HG03432 (cell line): ENCODE measurements around the gene TBC1D5.

Experiments
- ATAC-seq: cut with Tn5 transposase; IDR thresholded peaks from one replicate; pipeline ENCODE4 v1.9.1; 2021; ENCODE audit warnings: mild to moderate bottlenecking, moderate library complexity; ENCODE audit not compliant: unreplicated experiment

Gene TBC1D5

DNA sequence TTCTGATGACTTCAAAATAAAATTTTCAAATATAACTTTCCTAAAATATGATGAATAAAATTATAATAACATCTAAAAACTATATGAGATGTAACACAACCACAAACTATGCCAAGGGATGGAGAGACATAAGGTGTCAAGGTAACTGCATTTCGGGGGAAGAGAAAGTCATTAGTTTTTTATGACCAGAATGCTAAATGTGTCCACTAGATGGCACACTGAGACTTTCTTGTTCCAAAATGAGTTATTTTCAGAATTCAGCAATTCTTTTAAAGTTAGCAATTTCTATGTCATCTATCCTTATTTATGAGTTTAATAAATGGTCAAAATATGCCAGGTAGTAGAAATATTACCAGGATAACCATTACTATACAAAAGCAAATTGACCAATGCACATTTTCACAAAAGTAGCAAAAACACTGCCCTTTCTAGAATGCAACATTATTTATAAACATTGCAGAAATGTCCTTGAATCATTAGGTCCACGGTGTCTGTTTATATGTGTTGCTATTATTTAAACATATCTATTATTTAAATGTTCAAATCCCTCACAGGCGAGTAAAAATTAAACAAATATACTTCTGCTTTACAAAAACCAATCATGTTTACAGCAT lies 483.5 kb downstream of the TBC1D5 start:
- ATAC-seq = no peak

DNA sequence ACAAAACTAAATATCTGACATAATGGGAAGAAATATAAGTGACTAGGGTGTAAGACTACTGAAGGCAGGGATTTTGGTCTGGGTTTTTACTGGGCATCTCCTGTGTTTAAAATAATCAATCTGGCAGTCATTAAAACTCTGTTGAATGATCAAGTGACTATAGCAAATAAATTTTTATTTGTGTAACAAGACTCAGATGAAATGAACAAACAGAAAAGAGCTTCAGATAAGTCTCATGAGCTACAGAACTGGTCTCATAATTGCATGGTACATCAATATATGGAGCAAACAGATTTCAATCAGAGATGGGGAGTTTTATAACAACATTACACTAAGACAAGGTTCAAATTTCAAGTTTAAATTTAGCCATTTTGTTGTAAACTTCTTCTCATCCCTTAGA lies 485.2 kb downstream of the TBC1D5 start:
- no peak for ATAC-seq

DNA sequence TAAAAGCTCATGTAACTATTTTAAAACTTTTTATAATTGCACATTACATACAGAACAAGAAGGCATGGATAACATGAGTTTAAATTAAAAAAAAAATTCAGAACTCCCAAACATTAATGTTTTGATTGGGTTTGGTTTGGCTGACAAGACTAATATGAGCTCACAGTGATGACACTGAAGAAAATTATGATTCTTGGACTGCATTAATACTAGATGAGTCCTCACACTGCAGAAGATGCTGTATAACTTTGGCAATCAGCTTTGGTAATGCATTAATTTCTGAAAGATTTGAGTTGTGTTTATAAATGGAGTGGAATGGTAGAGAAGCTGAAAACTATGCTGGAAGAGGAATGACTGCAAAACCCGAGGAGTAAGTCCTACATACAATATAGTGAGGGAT lies 498.8 kb downstream of the TBC1D5 start:
- no peak for ATAC-seq

DNA sequence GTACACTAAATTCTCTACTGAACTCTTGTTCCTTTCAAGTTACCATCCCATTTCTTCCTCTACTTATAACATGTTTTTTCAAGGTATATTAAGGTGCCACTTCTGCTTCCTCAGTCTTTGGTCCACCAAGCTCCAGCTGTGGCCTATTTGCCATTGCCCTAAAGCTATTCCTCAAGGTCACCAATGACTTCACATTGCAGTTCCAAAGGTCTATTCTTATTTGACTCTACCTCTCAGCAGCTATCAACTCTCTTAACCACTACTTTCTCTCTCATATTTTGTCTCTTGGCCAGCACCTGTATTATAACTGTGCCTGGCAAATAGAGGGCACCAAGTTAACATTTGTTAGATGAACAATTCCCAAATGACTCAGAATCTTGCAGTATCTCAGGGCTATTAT lies 503.0 kb downstream of the TBC1D5 start:
- no peak for ATAC-seq

DNA sequence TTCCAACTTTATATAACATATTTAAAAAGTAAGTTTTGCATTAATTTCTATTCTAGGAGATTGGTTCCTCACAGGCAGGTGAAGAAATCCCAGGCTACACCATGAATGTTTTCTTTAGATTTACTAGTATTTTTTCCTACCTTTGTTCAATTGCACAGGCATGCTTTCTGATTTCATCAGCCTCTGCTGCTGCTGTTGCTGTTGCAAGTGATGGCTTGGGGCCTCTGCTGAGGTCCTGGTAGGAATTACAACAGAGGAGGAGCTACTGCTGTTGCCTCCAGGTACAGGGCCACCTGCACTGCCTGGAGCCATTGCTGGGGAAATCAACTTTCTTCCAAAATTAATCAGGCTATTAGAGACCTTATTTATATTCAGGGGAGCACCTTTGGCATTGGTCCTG lies 504.4 kb downstream of the TBC1D5 start:
- ATAC-seq = no peak

DNA sequence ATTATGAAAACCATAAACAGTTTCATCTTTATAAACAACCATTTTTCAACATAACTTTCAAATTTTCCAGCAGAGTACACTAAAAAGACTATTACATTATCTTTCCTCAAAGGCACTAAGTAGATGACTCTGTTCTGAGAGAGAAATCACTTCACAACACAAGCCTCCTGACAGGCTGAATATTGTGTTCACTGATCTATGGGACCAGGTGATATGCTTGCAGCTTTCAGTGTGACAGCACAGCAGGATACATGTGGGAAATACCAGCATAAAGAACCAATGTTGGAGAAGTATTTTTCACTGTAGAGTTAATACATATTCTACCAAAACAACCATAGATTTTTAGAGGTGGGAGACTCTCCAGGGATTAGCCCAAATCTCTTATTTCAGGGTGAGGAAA lies 507.1 kb downstream of the TBC1D5 start:
- no peak for ATAC-seq

DNA sequence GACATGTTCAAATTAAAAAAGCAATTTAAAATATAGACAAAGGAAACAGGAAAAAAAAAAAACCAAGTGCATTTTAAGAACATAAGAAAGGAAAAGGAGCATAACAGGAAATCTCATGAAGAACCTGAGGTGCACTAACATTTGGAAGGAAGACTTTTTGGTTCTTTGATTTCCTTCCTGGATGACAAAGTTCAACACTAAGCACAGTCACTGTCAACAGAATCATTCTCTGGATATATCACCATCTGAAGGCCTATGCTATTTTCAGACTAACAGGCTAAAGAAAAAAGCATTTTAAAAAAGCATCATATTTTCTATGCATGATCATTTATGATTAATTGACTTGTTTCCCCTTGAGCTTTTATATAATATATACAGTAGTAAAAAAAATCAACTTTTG lies 508.0 kb downstream of the TBC1D5 start:
- no peak for ATAC-seq

DNA sequence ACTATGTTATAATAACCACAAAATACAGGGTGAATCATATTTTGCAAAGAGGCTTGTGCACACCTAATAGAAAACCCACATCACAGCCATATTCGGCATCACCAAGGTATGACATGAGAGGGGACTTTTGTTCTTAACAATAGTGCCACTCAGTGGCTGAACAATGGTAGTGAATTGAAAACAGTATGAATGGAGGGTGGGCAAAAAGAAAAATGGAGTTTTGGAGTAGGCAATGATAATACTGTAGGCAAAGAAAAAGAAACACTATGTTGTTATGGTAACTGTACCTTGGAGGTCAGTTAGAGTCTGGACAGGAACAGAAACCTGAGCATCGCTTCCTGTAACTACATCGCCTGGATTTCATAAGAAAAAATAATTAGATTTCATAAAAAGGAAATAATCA lies 509.0 kb downstream of the TBC1D5 start:
- peak; percentile 92 for ATAC-seq

DNA sequence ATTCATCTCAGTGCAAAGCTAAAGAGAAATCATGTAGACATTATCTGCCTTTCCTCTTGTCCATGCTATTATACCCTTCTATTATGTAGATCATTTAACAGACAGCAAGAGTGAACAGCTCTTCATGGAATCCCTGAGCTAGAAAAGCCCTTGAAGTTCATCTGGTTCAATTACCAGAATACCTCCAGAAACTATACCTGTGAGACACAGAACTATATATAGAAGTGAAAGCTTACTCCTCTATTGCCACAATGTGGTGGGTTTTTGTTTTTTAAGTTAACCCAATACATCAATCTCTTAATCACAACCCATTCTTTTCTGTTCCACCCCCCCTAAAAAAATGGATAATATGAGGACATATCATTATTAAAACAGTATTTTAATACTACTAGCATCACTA lies 510.0 kb downstream of the TBC1D5 start:
- no peak for ATAC-seq

DNA sequence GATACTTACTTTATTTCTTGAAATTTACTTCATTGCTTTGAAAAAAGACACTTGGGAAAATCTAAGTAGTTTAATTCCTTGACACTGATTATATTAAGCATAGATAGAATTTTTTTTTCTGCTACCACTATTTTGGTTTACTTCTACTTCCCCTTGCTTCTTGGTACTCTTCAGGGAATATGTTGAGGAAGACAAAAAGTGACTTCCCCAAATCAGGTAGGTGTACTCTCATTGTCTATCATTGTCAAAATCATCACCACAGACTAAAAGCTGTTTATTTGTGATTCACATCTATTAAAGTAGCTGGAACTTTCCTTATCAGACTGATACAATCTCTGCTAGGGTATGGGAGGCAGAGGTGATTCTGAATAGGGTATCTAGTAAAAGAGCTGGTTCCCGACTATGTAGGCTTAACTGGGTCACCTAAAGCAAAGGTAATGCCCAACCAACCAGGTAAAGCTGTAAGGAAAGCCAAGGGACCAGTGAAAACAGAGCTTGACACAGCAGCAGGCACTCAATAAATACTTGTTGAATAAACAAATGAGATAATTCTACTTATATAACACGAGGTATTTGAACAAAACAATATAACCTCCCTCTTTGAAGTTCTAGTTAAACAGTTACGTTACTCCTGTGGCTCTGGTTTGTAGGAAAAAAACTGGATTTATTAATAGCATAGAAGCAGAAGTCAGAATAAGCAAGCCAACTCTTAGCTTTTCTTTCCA lies 510.7 kb downstream of the TBC1D5 start:
- ATAC-seq = no peak

DNA sequence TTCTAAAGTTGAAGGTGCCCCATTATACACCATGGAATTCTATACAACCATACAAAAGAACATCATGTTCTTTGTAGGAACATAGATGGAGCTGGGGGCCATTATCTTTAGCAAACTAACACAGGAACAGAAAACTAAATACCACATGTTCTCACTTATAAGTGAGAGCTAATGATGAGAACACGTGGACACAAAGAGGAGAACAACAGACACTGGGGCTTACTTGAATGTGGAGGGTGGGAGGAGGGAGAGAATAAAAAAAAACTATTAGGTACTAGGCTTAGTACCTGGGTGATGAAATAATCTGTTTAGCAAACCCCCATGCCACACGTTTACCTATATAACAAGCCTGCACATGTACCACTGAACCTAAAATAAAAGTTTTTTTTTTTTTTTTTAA lies 515.0 kb downstream of the TBC1D5 start:
- no peak for ATAC-seq

DNA sequence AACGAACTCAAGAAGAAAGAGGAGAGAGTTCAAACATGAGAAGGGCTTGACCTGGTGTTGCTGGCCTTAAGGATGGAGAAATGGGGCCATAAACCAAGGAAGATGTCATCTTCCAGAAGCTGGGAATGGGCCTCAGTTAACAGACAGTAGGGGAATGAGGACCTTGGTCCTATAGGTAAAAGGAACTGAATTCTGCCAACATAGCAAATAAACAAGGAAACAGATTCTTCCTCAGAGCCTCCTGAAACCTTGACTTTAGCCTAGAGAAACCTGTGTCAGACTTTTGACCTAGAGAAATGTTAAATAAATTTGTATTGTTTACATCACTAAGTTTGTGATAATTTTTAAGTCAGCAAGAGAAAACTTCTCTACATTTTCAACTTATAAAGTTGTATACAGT lies 520.9 kb downstream of the TBC1D5 start:
- ATAC-seq = no peak

DNA sequence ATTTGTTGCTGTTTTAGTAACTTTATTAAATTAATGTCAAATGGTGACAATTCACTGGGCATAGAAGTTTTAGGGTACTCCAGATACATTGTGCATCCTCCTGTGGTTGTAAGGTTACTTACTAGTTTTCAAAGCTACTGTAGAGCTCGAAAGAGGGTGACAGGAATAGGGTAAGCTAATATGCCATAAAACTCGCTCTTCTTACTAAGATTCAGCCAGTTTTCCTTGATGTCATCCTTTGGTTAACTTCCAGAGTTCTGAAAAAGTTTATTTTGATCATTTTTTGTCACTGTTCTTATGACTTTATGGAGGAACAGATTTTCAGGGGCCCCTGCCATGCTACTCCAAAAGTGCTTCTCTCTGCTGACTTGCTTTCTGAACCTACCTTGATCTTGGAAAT lies 522.8 kb downstream of the TBC1D5 start:
- no peak for ATAC-seq

DNA sequence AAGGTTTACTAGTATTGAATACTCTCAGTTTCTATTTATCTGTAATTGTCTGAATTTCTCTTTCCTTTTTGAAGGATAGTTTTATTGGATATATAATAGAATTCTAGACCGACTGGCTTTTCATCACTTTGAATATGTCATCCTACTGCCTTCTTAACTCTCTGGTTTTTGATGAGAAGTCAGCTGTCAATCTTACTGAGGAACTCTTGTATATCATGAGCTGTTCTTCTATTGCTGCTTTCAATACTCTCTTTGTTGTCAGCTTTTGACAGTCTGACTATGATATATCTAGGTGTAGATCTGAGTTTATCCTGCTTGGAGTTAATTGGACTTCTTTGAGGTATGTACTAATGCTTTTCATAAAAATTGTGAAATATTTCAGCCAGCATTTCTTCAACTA lies 523.8 kb downstream of the TBC1D5 start:
- no peak for ATAC-seq

DNA sequence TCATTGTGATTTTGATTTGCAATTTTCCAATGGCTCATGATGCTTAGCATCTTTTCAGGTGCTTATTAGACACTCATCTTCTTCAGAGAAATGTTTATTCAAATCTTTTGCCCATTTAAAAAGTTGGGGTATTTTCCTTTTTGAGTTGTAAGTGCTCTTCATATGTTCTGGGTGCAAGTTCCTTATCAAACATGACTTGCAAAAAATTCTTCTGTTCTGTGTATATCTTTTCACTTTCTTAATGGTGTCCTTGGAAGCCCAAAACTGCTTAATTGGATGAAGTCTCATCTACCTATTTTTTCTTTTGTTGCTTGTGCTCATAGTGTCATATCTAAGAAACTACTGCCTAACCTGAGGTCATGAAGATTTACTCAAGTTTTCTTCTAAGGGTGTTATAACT lies 524.8 kb downstream of the TBC1D5 start:
- no peak for ATAC-seq

DNA sequence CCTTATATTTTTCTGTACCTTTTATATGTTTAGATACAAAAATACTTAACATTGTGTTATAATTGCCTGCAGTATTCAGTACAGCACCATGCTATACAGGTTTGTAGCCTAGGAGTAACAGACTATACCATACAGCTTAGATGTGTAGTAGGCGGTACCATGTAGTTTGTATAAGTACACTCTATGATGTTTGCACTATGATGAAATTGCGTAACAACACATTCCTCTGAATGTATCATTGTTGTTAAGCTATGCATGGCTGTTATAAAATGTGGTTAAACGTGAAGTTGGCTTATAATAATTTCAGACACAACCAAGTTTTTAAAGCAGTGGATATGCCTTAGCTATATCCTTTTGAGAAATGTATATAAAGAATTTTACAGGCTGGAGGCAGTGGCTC lies 529.3 kb downstream of the TBC1D5 start:
- no peak for ATAC-seq

DNA sequence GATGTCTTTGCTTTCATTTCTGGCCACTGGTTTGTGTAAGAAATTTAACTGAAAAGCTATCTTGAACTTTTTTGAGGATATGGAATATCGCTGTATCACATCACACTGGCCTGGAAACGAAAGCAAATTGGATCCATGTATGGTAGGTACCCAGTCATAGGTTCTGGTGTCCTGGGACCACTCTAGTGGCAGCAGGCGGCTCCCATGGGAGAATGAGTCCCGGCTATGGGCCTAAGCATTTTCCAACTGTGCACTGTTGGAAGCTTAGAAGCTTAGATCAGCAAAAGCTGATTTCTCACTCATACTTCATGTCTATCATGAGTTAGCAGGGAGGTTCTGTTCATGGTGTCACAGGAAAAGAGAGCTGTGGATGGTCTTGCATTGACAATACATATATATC lies 534.5 kb downstream of the TBC1D5 start:
- ATAC-seq = no peak

DNA sequence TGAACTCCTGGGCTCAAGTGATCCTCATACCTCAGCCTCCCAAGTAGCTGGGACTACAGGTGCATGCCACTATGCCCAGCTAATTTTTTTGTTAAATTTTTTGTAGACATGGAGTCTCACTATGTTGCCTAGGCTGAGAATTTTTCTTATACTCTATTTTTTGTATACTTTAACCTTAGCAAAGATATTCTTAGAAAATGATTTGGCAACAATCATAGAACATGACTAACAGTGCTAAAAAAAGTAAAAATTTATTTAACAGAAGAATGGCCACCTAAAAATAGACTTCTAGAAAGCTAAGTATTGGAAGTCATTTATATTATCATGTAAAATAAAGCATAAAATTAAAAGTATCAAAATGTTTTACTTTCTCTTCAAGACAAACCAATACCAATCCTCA lies 535.4 kb downstream of the TBC1D5 start:
- ATAC-seq = no peak

DNA sequence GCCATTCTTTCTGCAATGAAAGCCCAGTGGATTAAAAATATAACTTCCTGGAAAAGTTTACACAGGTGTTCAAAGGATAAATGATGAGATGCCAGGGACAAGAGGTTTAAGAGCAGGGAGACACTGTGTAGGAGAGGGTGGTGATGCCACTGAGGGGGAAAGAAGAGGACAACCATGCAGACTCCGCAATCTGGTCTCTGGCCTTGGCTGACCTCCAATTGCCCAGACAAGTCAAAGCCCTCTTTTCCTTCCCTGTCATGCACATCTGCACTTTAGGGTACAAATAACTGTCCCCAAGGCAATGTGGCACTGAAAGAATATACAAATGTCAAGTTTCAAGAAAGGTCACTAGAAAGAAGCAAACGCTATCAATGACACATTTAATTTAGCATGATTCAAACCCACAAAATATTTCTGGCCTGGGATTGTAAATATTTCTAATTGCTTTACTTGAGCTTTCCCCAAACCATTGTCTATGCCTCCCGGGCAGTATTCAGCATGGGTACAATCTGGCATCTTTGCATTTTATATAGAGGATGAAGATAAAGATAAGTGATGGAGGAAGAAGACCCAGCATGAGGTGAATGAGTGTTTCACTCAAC lies 538.3 kb downstream of the TBC1D5 start:
- no peak for ATAC-seq

DNA sequence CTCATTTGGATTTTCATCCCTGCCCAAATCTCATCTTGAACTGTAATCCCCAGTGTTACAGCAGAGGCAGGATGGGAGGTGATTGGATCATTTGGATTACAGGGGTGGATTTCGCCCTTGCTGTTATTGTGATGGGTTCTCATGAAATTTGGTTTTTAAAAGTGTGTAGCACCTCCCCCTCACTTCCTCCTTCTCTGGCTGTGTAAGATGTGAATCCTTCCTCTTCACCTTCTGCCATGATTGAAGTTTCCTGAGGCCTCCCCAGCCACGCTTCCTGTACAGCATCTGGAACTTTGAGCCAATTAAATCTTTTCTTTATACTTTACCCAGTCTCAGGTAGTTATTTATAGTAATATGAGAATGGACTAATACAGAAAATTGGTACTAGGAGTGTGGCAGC lies 540.9 kb downstream of the TBC1D5 start:
- no peak for ATAC-seq

DNA sequence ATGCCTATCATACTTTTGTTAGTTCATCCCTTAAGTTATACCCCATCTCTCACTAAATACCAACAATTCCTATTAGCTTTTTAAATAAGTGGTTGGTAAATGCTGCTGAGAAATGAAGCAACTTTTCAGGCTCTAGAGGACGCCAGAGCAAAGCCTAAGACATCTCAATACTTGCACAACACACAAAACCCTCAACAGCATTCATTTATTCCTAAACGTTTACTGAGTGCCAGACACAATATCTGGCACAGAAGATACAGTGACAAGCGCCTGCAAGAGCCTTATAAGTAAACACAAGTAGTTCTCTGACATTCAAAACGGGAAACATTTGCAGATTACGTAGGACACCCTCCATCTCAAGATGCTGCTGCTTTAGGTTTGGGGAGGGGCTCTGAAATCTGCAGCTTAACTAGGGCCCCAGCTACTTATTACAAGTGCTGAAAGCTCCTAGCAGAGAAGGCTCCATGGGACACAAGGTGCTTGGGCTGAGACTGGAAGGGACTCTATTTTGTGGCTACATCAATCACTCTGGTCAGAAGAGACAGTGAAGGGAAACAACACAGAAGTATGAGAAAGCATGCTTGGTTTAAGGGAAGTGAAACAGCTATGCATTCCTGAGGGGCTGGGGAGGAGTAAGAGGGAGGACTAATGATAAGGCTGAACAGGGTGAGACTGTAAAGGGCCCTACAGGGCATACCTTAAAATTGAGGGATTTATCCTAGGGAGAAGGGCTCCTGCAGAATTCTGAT lies 546.4 kb downstream of the TBC1D5 start:
- ATAC-seq = peak; percentile 88

DNA sequence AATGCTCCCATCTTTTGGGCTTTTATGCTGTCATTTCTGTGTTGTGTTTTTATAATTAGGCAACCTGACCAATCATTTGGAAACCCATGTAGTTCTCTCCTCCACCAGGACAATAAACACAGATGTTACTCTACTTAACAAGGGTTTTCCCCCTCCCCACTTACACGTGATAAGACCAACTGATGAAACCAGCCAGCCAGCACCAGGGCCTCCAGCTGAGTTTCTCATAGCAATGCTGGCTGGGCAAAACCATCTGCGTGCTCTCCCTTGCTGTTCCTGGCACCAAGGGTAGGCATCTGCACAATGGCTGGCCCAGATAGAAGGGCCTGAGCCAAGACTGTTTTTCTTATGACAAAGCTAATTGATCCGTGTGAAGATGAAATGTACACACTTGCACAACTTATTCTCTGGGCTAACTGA lies 547.2 kb downstream of the TBC1D5 start:
- ATAC-seq = peak; percentile 95
